Ascending aorta (tissue), 2 donors: Measurements from ENCODE around the gene PITPNM3. TPM values are rescaled to one million over a fixed set of nuclear protein-coding genes. Genes with fewer than 3 reads are reported as not detected.

Experiments
- DNase-seq, 2 donors: peaks; one replicate each; pipeline ENCODE4 v3.0.0-alpha.2; 2019; ENCODE audit warnings: low spot score in 2 of 2
- H3K27ac ChIP-seq, 2 donors: fragments of 200-600 bp; sonication (generic); one replicate each; pipeline ENCODE4 v1.5.1; 2016 to 2017; ENCODE audit warnings: mild to moderate bottlenecking in 1 of 2
- H3K27me3 ChIP-seq: fragments of 200-600 bp; sonication (generic); one replicate; pipeline ENCODE4 v1.5.1; 2017
- H3K36me3 ChIP-seq, 2 donors: fragments of 200-600 bp; sonication (generic); one replicate each; pipeline ENCODE4 v1.5.1; 2016
- H3K4me1 ChIP-seq, 2 donors: fragments of 200-600 bp; sonication (generic); one replicate each; pipeline ENCODE4 v1.5.1; 2016 to 2017; ENCODE audit warnings: mild to moderate bottlenecking in 1 of 2
- H3K4me3 ChIP-seq, 2 donors: fragments of 200-600 bp; sonication (generic); one replicate each; pipeline ENCODE4 v1.5.1; 2016 to 2017; ENCODE audit warnings: mild to moderate bottlenecking in 1 of 2
- H3K9me3 ChIP-seq, 2 donors: fragments of 200-600 bp; sonication (generic); one replicate each; pipeline ENCODE4 v1.5.1; 2016
- intact Hi-C: fragments of 100-400 bp; cut with DNase I; formaldehyde crosslinking; loops from one replicate; pipeline ENCODE4 v1.15.1; 2023
- total RNA-seq: library from RNA; depleted of rRNA; stranded (reverse); fragments of >200 nt; gene quantifications from one replicate; pipeline ENCODE4 v1.1.0, GENCODE V29; 2016
- TF ChIP-seq, protein P1 (sequence below), 3 experiments: fragments of 200-600 bp in 2 of 3; fragments of 450-650 bp in 1 of 3; sonication (generic) in 2 of 3; IDR thresholded peaks; one replicate each; pipeline ENCODE4 v1.5.1; 2016 to 2019; ENCODE audit warnings: antibody characterized with exemption in 3 of 3, mild to moderate bottlenecking in 1 of 3, moderate library complexity in 1 of 3

The PITPNM3 gene
- total RNA-seq, 1 donor from 2014 or later, result 10.4 TPM

DNA sequence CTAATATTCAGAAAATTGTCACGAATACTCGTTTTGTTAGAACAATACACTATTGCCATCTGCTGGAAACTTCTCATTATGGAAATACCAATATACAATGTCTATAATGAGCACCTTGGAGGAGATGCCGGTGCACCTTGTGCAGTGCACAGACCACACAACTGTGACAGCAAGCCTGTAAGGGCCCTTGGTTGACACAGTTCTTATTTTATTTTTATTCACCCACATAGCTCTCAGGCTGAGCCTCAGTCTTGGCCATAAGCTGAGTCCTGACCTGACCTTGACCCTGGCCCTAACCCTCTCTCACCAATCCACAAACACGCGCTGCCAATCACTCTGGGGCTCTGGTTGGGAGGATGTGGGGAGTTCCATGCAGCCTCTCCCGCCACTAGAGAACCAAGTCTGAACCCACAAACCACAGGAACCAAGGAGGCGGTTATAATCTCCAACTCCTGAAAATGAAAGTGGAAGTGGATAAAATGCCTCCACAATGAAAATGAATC, 129.0 kb downstream of the PITPNM3 start:
- Histone ChIP-seq H3K9me3 (peaks cover 0 to 8% of the 10 kb centered on the region in 2 donors), H3K27ac (no peak overlapping the region), H3K4me1 (no peaks in the 10 kb centered on the region), H3K4me3 (no peak overlapping the region), H3K27me3 (no peaks in the 10 kb centered on the region), H3K36me3 (no peaks in the 10 kb centered on the region)
- intact Hi-C loops, result no loop called here
- TF ChIP-seq, protein P1, sequence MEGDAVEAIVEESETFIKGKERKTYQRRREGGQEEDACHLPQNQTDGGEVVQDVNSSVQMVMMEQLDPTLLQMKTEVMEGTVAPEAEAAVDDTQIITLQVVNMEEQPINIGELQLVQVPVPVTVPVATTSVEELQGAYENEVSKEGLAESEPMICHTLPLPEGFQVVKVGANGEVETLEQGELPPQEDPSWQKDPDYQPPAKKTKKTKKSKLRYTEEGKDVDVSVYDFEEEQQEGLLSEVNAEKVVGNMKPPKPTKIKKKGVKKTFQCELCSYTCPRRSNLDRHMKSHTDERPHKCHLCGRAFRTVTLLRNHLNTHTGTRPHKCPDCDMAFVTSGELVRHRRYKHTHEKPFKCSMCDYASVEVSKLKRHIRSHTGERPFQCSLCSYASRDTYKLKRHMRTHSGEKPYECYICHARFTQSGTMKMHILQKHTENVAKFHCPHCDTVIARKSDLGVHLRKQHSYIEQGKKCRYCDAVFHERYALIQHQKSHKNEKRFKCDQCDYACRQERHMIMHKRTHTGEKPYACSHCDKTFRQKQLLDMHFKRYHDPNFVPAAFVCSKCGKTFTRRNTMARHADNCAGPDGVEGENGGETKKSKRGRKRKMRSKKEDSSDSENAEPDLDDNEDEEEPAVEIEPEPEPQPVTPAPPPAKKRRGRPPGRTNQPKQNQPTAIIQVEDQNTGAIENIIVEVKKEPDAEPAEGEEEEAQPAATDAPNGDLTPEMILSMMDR (IDR thresholded peaks at IDR 0.05), result no peak
- DNase-seq, result no peak

DNA sequence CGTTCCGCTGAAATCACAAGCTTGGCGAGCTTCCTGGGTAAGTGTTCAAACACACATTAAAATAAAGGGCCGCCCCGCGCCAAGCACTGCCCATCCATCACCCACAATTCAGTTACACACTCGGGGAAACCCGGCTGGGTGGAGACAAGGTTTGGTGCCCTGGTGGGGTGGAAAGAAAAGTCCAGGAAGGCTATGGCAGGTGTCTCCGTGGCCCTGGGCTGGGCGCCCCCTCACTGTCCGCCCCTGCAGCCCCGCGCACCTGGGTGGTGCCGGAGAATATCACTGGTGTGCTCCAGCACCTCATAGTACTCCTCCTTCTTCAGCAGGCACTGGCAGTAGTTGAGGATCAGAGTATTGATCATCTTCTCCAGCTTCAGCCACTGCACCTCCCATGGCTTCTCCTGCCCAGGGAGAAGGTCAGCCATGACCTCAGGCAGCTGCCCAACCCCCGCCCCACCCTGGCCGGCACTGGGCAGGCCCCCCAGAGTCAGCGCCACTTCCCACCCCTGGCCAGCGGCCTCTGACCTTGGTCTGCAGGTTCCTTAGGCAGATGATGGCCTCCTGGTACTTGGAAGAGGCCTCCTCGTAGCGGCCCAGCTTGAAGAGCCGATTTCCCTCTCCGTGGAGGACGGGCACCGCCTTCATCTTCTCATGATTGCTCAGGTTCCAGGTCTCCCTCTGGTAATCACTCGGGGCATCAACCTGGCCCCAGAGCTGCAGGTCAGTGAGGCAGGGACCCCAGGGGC, 129.8 kb downstream of the PITPNM3 start:
- no peak overlapping the region for H3K4me3 ChIP-seq
- TF ChIP-seq, protein P1 (IDR thresholded peaks at IDR 0.05), result no peak
- H3K27me3 ChIP-seq, result no peaks in the 10 kb centered on the region
- DNase-seq, result no peak
- H3K9me3 ChIP-seq, result peaks cover 0 to 8% of the 10 kb centered on the region in 2 donors
- H3K36me3 ChIP-seq, result no peaks in the 10 kb centered on the region
- H3K27ac ChIP-seq, result no peak overlapping the region
- intact Hi-C loops, result no loop called here
- no peaks in the 10 kb centered on the region for H3K4me1 ChIP-seq

DNA sequence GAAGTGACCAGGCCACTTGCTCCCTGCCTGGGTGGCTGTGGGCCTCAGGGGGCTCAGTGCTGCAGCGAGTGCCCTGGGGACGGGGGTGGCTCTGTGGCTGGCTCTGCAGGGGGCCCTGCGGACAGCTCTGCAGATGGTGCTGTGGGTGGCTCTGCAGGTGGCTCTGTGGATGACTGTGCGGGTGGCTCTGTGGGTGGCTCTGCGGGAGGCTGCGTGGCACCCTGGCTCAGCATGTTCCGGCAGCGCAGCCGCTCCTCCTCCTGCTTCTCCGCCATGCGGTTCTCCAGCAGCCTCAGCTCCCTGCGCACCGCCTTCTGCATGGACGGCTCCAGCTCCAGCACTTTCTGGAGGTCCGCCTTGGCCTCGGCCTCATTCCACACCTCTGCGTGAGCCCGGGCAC, 130.9 kb downstream of the PITPNM3 start:
- TF ChIP-seq, protein P1 (IDR thresholded peaks at IDR 0.05), result no peak
- Histone ChIP-seq H3K36me3 (no peaks in the 10 kb centered on the region), H3K27ac (no peak overlapping the region), H3K9me3 (no peaks in the 10 kb centered on the region), H3K27me3 (no peaks in the 10 kb centered on the region), H3K4me3 (no peak overlapping the region), H3K4me1 (no peaks in the 10 kb centered on the region)
- no peak for DNase-seq
- intact Hi-C loops, result no loop called here

DNA sequence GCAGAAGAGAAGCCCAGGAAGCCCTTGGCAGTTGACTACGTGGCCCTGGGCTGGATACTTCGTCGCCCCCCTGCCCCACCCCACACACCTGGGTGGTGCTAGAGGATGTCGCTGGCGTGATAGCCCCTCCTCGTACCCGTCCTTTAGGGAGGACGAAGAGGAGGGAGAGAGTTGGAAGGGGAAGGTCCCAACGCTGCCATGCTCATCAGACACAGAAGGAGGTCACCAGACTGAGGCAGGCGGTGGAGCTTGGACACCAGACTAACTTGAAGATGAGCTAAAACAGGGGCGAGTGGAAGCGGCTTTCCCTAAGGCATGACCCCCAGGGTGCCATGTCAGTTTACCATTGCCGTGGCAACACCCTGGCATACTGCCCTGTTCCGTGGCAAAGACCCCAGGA, 132.4 kb downstream of the PITPNM3 start:
- Histone ChIP-seq H3K27me3 (no peaks in the 10 kb centered on the region), H3K36me3 (no peaks in the 10 kb centered on the region), H3K9me3 (no peaks in the 10 kb centered on the region), H3K4me1 (no peaks in the 10 kb centered on the region), H3K27ac (no peak overlapping the region), H3K4me3 (no peak overlapping the region)
- DNase-seq, result no peak
- intact Hi-C loops, result no loop called here
- TF ChIP-seq, protein P1 (IDR thresholded peaks at IDR 0.05), result no peak

DNA sequence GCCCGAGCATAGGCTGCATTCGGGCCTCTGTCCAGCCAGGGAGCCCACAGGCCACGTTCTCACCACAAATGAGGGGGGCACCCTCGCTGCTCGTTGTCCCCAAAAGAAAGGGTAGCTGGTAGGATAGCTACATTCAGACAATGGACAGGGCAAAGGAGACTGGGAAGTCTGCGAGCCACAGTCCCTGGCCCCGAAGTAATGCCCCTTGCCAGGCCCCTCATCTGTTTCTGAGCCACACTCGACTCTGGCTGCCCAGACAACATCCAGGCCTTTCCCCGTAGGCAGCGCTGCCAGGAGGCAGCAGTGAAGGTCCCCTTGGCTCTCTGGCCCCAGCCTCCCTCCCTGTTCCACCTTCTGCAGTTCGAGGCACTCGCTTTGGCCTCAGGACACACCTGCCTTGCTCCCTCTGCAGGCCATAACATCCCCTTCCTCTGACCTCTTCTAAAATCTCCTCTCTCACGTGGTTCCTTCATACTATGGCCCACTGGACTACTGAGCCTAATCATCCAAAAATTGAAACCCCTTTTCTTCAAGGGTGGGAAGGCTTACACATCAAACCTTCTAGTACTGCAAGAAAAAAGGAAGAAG, 133.6 kb downstream of the PITPNM3 start:
- intact Hi-C loops, result loop anchor here (1.0 kb wide), 2 partner anchors 830 to 835 kb away; no protein-coding TSS in a partner anchor
- Histone ChIP-seq H3K27me3 (no peaks in the 10 kb centered on the region), H3K4me1 (no peaks in the 10 kb centered on the region), H3K36me3 (no peaks in the 10 kb centered on the region), H3K4me3 (no peak overlapping the region), H3K9me3 (no peaks in the 10 kb centered on the region), H3K27ac (no peak overlapping the region)
- DNase-seq, result no peak
- TF ChIP-seq, protein P1 (IDR thresholded peaks at IDR 0.05), result no peak
